ENCODE results near the gene E2F7.

GRCh38 chr12:77060136-77060882 is 5.1 kb downstream of the E2F7 start:
- TF ChIP-seq SOX15 (CRISPR knock-in tag; IDR thresholded peaks at IDR 0.05) = no peak
- no peak for TF ChIP-seq ZNF263 (CRISPR knock-in tag; IDR thresholded peaks at IDR 0.05; ENCODE audit: low read depth)
- no peak for TF ChIP-seq CTCF (IDR thresholded peaks at IDR 0.05)
- TF ChIP-seq NR2C2 (CRISPR knock-in tag; IDR thresholded peaks at IDR 0.05) = no peak
- TF ChIP-seq ZNF232 (CRISPR knock-in tag; IDR thresholded peaks at IDR 0.05) = no peak
- no peak for TF ChIP-seq PRRX2 (CRISPR knock-in tag; IDR thresholded peaks at IDR 0.05)
- TF ChIP-seq SMAD4 (CRISPR knock-in tag; IDR thresholded peaks at IDR 0.05) = no peak
- TF ChIP-seq USF2 (CRISPR knock-in tag; IDR thresholded peaks at IDR 0.05) = no peak
